Non-pigmented ciliary epithelial cell (primary cell): ENCODE results near the gene DMXL1.
"Not testable (repeated sequence)": the region's sequence is repeated elsewhere in the genome, so short reads cannot be mapped to it uniquely, and the experiment has no call there.

ENCODE experiments used
- DNase-seq: peaks from one replicate; pipeline ENCODE4 v3.0.0-alpha.2; 2010; ENCODE audit warnings: low read depth

Gene DMXL1

GRCh38 chr5:119122474-119122873, 51.6 kb downstream of the DMXL1 start:
- not testable (repeated sequence) for DNase-seq

- no peak for DNase-seq
Measured at GRCh38 chr5:119123280-119123679, 52.4 kb downstream of the DMXL1 start.

GRCh38 chr5:119129770-119130169, 58.9 kb downstream of the DMXL1 start:
- DNase-seq: no peak

- DNase-seq: no peak
Measured at GRCh38 chr5:119131530-119132304, 60.8 kb downstream of the DMXL1 start.

GRCh38 chr5:119135743-119136142, 64.9 kb downstream of the DMXL1 start:
- not testable (repeated sequence) for DNase-seq

- no peak for DNase-seq
Measured at GRCh38 chr5:119136666-119137318, 65.9 kb downstream of the DMXL1 start.

GRCh38 chr5:119153629-119154028, 82.7 kb downstream of the DMXL1 start:
- DNase-seq: no peak

- DNase-seq: no peak
Measured at GRCh38 chr5:119158144-119158543, 87.3 kb downstream of the DMXL1 start.

GRCh38 chr5:119161430-119161829, 90.5 kb downstream of the DMXL1 start:
- no peak for DNase-seq

- DNase-seq: no peak
Measured at GRCh38 chr5:119166026-119166425, 95.1 kb downstream of the DMXL1 start.

GRCh38 chr5:119168401-119168800, 97.5 kb downstream of the DMXL1 start:
- DNase-seq: peak; percentile 15

- no peak for DNase-seq
Measured at GRCh38 chr5:119171686-119172085, 100.8 kb downstream of the DMXL1 start.

- no peak for DNase-seq
Measured at GRCh38 chr5:119174578-119175163, 103.8 kb downstream of the DMXL1 start.

- DNase-seq: no peak
Measured at GRCh38 chr5:119176785-119177184, 105.9 kb downstream of the DMXL1 start.

GRCh38 chr5:119177226-119177625, 106.3 kb downstream of the DMXL1 start:
- no peak for DNase-seq

- no peak for DNase-seq
Measured at GRCh38 chr5:119178435-119178834, 107.5 kb downstream of the DMXL1 start.

- DNase-seq: no peak
Measured at GRCh38 chr5:119179857-119180641, 109.2 kb downstream of the DMXL1 start.

GRCh38 chr5:119185512-119185911, 114.6 kb downstream of the DMXL1 start:
- not testable (repeated sequence) for DNase-seq

- no peak for DNase-seq
Measured at GRCh38 chr5:119187776-119188529, 117.1 kb downstream of the DMXL1 start.

- DNase-seq: no peak
Measured at GRCh38 chr5:119190470-119191095, 119.7 kb downstream of the DMXL1 start.

- DNase-seq: no peak
Measured at GRCh38 chr5:119191944-119192343, 121.1 kb downstream of the DMXL1 start.
